Chondrocyte (in vitro differentiated cells): ENCODE measurements around the gene TESK2. TPM values are rescaled to one million over a fixed set of nuclear protein-coding genes. Genes with fewer than 3 reads are reported as not detected.

Source experiments
- DNase-seq: peaks from one replicate; pipeline ENCODE4 v3.0.0; 2021; ENCODE audit warnings: mixed read lengths, low spot score
- H3K27ac Mint-ChIP-seq: one replicate; pipeline ENCODE4 v1.8.0; 2021; ENCODE audit warnings: mild to moderate bottlenecking, moderate library complexity, mixed read lengths; ENCODE audit not compliant: unreplicated experiment
- H3K27me3 Mint-ChIP-seq: 2 replicates; pipeline ENCODE4 v1.8.0; 2021; ENCODE audit warnings: low read depth, mixed read lengths
- H3K36me3 Mint-ChIP-seq: 2 replicates; pipeline ENCODE4 v1.8.0; 2021; ENCODE audit warnings: low read depth, mixed read lengths
- H3K4me1 Mint-ChIP-seq: 2 replicates; pipeline ENCODE4 v1.8.0; 2021; ENCODE audit warnings: low read depth, mild to moderate bottlenecking, mixed read lengths
- H3K4me3 Mint-ChIP-seq: one replicate; pipeline ENCODE4 v1.8.0; 2021; ENCODE audit warnings: mild to moderate bottlenecking, moderate library complexity, mixed read lengths; ENCODE audit not compliant: unreplicated experiment
- H3K9me3 Mint-ChIP-seq: 2 replicates; pipeline ENCODE4 v1.8.0; 2021; ENCODE audit warnings: low read depth, mixed read lengths
- CTCF ChIP-seq: fragments of 200-600 bp; sonication (generic); IDR thresholded peaks from 2 replicates; pipeline ENCODE4 v1.5.0; 2021; ENCODE audit warnings: antibody characterized with exemption, mild to moderate bottlenecking, moderate library complexity
- total RNA-seq: library from RNA; stranded (reverse); gene quantifications from 3 replicates; pipeline ENCODE4 v1.2.1, GENCODE V29; 2021

The TESK2 gene
- total RNA-seq, 1 donor from 2014 or later: 1.6 TPM

- Mint-ChIP-seq H3K4me1 (peaks cover 13% of the 10 kb centered on the region), H3K27ac (no peak overlapping the region), H3K9me3 (no peaks in the 10 kb centered on the region), H3K36me3 (no peaks in the 10 kb centered on the region), H3K4me3 (no peak overlapping the region), H3K27me3 (no peaks in the 10 kb centered on the region)
- TF ChIP-seq CTCF: no peak
- no peak for DNase-seq
Measured at GRCh38 chr1:45397285-45397684, 93.7 kb downstream of the TESK2 start.

GRCh38 chr1:45395582-45395981, 95.4 kb downstream of the TESK2 start:
- no peak for TF ChIP-seq CTCF
- Mint-ChIP-seq H3K36me3 (no peaks in the 10 kb centered on the region), H3K4me1 (peaks cover 13% of the 10 kb centered on the region), H3K27ac (no peak overlapping the region), H3K9me3 (no peaks in the 10 kb centered on the region), H3K27me3 (no peaks in the 10 kb centered on the region), H3K4me3 (no peak overlapping the region)
- no peak for DNase-seq

GRCh38 chr1:45395051-45395450, 95.9 kb downstream of the TESK2 start:
- no peaks in the 10 kb centered on the region for H3K27me3 Mint-ChIP-seq
- DNase-seq: no peak
- H3K4me1 Mint-ChIP-seq: peaks cover 12% of the 10 kb centered on the region
- no peak overlapping the region for H3K27ac Mint-ChIP-seq
- H3K9me3 Mint-ChIP-seq: no peaks in the 10 kb centered on the region
- no peak for TF ChIP-seq CTCF
- H3K36me3 Mint-ChIP-seq: no peaks in the 10 kb centered on the region
- no peak overlapping the region for H3K4me3 Mint-ChIP-seq

GRCh38 chr1:45394342-45394741, 96.6 kb downstream of the TESK2 start:
- no peak overlapping the region for H3K27ac Mint-ChIP-seq
- DNase-seq: no peak
- TF ChIP-seq CTCF: no peak
- no peaks in the 10 kb centered on the region for H3K27me3 Mint-ChIP-seq
- H3K9me3 Mint-ChIP-seq: no peaks in the 10 kb centered on the region
- no peak overlapping the region for H3K4me3 Mint-ChIP-seq
- H3K4me1 Mint-ChIP-seq: peaks cover 9% of the 10 kb centered on the region
- no peaks in the 10 kb centered on the region for H3K36me3 Mint-ChIP-seq

GRCh38 chr1:45393718-45394302, 97.2 kb downstream of the TESK2 start:
- H3K36me3 Mint-ChIP-seq: no peaks in the 10 kb centered on the region
- H3K27me3 Mint-ChIP-seq: no peaks in the 10 kb centered on the region
- no peaks in the 10 kb centered on the region for H3K9me3 Mint-ChIP-seq
- H3K27ac Mint-ChIP-seq: no peak overlapping the region
- no peak overlapping the region for H3K4me3 Mint-ChIP-seq
- no peak for TF ChIP-seq CTCF
- H3K4me1 Mint-ChIP-seq: peaks cover 9% of the 10 kb centered on the region
- no peak for DNase-seq
